H1 (cell line): ENCODE measurements around the gene KRT80. TPM values are rescaled to one million over a fixed set of nuclear protein-coding genes. Genes with fewer than 3 reads are reported as not detected.

ENCODE experiments used
- CTCF ChIA-PET: fragments of 300-600 bp; sonication (Branson Sonifier 250); formaldehyde crosslinking; loops from one replicate; lab custom pipeline; 2021; ENCODE audit not compliant: partially characterized antibody; lab: Charles Lee
- POLR2A ChIA-PET: fragments of 300-600 bp; sonication (Branson Sonifier 250); formaldehyde crosslinking; loops from one replicate; lab custom pipeline; 2021; ENCODE audit warnings: inconsistent platforms; ENCODE audit not compliant: partially characterized antibody; lab: Charles Lee
- DNase-seq, 2 experiments: peaks; one replicate each; pipeline versions ENCODE4 v3.0.0 to v3.0.0-alpha.2; 2010 to 2022; ENCODE audit warnings: low spot score in 2 of 2, low read depth in 1 of 2, mixed read lengths in 1 of 2
- FAIRE-seq: peaks from 2 replicates; lab custom pipeline; 2011; peaks lifted over from hg19 to GRCh38; lab: Jason Lieb, UNC
- H2AFZ ChIP-seq: 2 replicates; pipeline ENCODE4 v1.8.1; 2012; ENCODE audit warnings: low read length, inconsistent platforms
- H2AK5ac ChIP-seq: 2 replicates; pipeline ENCODE4 v1.6.1; 2013; ENCODE audit warnings: low read depth, low read length
- H2BK120ac ChIP-seq: replicated peaks from 2 replicates; pipeline ENCODE3; 2013; ENCODE audit warnings: low read depth, low read length, inconsistent platforms
- H2BK12ac ChIP-seq: 2 replicates; pipeline ENCODE4 v1.6.1; 2013; ENCODE audit warnings: low read depth, low read length
- H2BK15ac ChIP-seq: 2 replicates; pipeline ENCODE4 v1.6.1; 2013; ENCODE audit warnings: low read length
- H2BK20ac ChIP-seq: 2 replicates; pipeline ENCODE4 v1.6.1; 2013; ENCODE audit warnings: low read length
- H2BK5ac ChIP-seq: 2 replicates; pipeline ENCODE4 v1.6.1; 2013; ENCODE audit warnings: low read depth, low read length
- H3K14ac ChIP-seq: 2 replicates; pipeline ENCODE4 v1.6.1; 2013; ENCODE audit warnings: inconsistent platforms; ENCODE audit not compliant: insufficient read length
- H3K18ac ChIP-seq: 2 replicates; pipeline ENCODE4 v1.6.1; 2013; ENCODE audit warnings: low read length; ENCODE audit errors: extremely low read depth
- H3K23ac ChIP-seq: 2 replicates; pipeline ENCODE4 v1.6.1; 2013; ENCODE audit warnings: inconsistent platforms; ENCODE audit not compliant: insufficient read length
- H3K23me2 ChIP-seq: 2 replicates; pipeline ENCODE4 v1.6.1; 2013; ENCODE audit warnings: low read depth, low read length
- H3K27ac ChIP-seq: 2 replicates; pipeline ENCODE4 v1.6.1; 2011; ENCODE audit warnings: low read depth, low read length, inconsistent platforms
- H3K27me3 ChIP-seq, 4 experiments: replicated peaks in 1 of 4; 1 replicate in 1 of 4; 2 replicates in 3 of 4; pipeline versions ENCODE4 v1.6.1 to v1.8.1; 2011 to 2013; ENCODE audit warnings: low read length in 3 of 4, mild to moderate bottlenecking in 3 of 4, inconsistent platforms in 2 of 4, mixed read lengths in 2 of 4, moderate library complexity in 1 of 4; ENCODE audit not compliant: control insufficient read depth in 3 of 4, insufficient read depth in 3 of 4; ENCODE audit errors: extremely low read depth in 1 of 4
- H3K36me3 ChIP-seq, 4 experiments: 2 replicates each; pipeline versions ENCODE4 v1.6.1 to v1.8.1; 2011 to 2013; ENCODE audit warnings: mild to moderate bottlenecking in 4 of 4, low read length in 3 of 4, moderate library complexity in 2 of 4, control low read depth in 1 of 4, inconsistent platforms in 1 of 4; ENCODE audit not compliant: insufficient read depth in 4 of 4, control insufficient read depth in 2 of 4
- H3K4ac ChIP-seq: replicated peaks from 2 replicates; pipeline ENCODE3; 2013; ENCODE audit warnings: low read length, low read depth, mixed read lengths, inconsistent platforms; ENCODE audit not compliant: insufficient read length
- H3K4me1 ChIP-seq, 4 experiments: replicated peaks in 1 of 4; 1 replicate in 1 of 4; 2 replicates in 3 of 4; pipeline versions ENCODE4 v1.6.1 to v1.8.1; 2011 to 2013; ENCODE audit warnings: low read length in 3 of 4, inconsistent platforms in 2 of 4, mixed read lengths in 1 of 4; ENCODE audit not compliant: insufficient read depth in 4 of 4, control insufficient read depth in 3 of 4
- H3K4me2 ChIP-seq, 2 experiments: 2 replicates each; pipeline versions ENCODE4 v1.6.1 to v1.8.1; 2011 to 2013; ENCODE audit warnings: low read depth in 2 of 2, low read length in 2 of 2, control low read depth in 1 of 2, inconsistent platforms in 1 of 2, mild to moderate bottlenecking in 1 of 2; ENCODE audit not compliant: insufficient read depth in 1 of 2
- H3K4me3 ChIP-seq, 4 experiments: fragments of 200-600, 300-600 bp in 1 of 4; sonication (generic), shearing (Covaris generic), sonication (Bioruptor Twin) in 1 of 4; 2 replicates each; pipeline versions ENCODE4 v1.5.1 to v1.8.1; 2011 to 2016; ENCODE audit warnings: low read length in 4 of 4, low read depth in 3 of 4, control low read depth in 2 of 4, inconsistent platforms in 2 of 4, mild to moderate bottlenecking in 2 of 4, mixed read lengths in 1 of 4, moderate library complexity in 1 of 4; ENCODE audit not compliant: insufficient read depth in 2 of 4; ENCODE audit errors: extremely low read depth in 1 of 4
- H3K56ac ChIP-seq: replicated peaks from 2 replicates; pipeline ENCODE3; 2013; ENCODE audit warnings: low read depth, mild to moderate bottlenecking, mixed read lengths, low read length, inconsistent platforms; ENCODE audit not compliant: insufficient read length
- H3K79me1 ChIP-seq: 2 replicates; pipeline ENCODE4 v1.6.1; 2013; ENCODE audit warnings: low read depth, low read length, control low read depth
- H3K79me2 ChIP-seq, 2 experiments: 2 replicates each; pipeline versions ENCODE4 v1.6.1 to v1.8.1; 2012 to 2013; ENCODE audit warnings: low read length in 2 of 2, mild to moderate bottlenecking in 2 of 2, inconsistent platforms in 1 of 2; ENCODE audit not compliant: insufficient read depth in 2 of 2, control insufficient read depth in 1 of 2
- H3K9ac ChIP-seq, 4 experiments: replicated peaks in 1 of 4; 1 replicate in 1 of 4; 2 replicates in 3 of 4; pipeline versions ENCODE4 v1.6.1 to v1.8.1; 2011 to 2013; ENCODE audit warnings: low read depth in 3 of 4, low read length in 3 of 4, control low read depth in 2 of 4, mild to moderate bottlenecking in 2 of 4, moderate library complexity in 2 of 4, inconsistent platforms in 1 of 4; ENCODE audit errors: extremely low read depth in 1 of 4
- H3K9me3 ChIP-seq, 2 experiments: 2 replicates each; pipeline versions ENCODE4 v1.6.1 to v1.8.1; 2012 to 2013; ENCODE audit warnings: mild to moderate bottlenecking in 2 of 2, moderate library complexity in 2 of 2, control low read depth in 1 of 2, inconsistent platforms in 1 of 2, low read depth in 1 of 2, low read length in 1 of 2, mixed read lengths in 1 of 2; ENCODE audit not compliant: insufficient read depth in 2 of 2
- H4K20me1 ChIP-seq, 2 experiments: replicated peaks in 1 of 2; 2 replicates each; pipeline versions ENCODE3 to v1.8.1; 2011 to 2013; ENCODE audit warnings: inconsistent platforms in 2 of 2, low read length in 2 of 2, mild to moderate bottlenecking in 1 of 2; ENCODE audit not compliant: insufficient read depth in 2 of 2, control insufficient read depth in 1 of 2
- H4K5ac ChIP-seq: 2 replicates; pipeline ENCODE4 v1.6.1; 2013; ENCODE audit warnings: low read length, low read depth, mixed read lengths, inconsistent platforms; ENCODE audit not compliant: insufficient read length
- H4K8ac ChIP-seq: 2 replicates; pipeline ENCODE4 v1.8.0; 2013; ENCODE audit warnings: mild to moderate bottlenecking, moderate library complexity, low read length, inconsistent platforms; ENCODE audit not compliant: insufficient read depth; ENCODE audit errors: extremely low read depth
- H4K91ac ChIP-seq: replicated peaks from 2 replicates; pipeline ENCODE3; 2013; ENCODE audit warnings: low read length, mixed read lengths, inconsistent platforms; ENCODE audit not compliant: insufficient read length
- CTBP2 ChIP-seq: IDR thresholded peaks from 2 replicates; pipeline ENCODE4 v1.7.0; 2011; ENCODE audit warnings: borderline replicate concordance, mild to moderate bottlenecking, moderate library complexity, mixed read lengths, low read length; ENCODE audit not compliant: insufficient read depth, insufficient read length
- EZH2 ChIP-seq: fragments of 200-600 bp; sonication (generic); IDR thresholded peaks from 2 replicates; pipeline ENCODE4 v1.7.1; 2012; ENCODE audit warnings: low read depth, mild to moderate bottlenecking, moderate library complexity, low read length, inconsistent platforms; ENCODE audit not compliant: severe bottlenecking
- KDM4A ChIP-seq: IDR thresholded peaks from one replicate; pipeline ENCODE4 v1.7.1; 2012; ENCODE audit warnings: low read depth, mild to moderate bottlenecking, moderate library complexity, low read length, inconsistent platforms; ENCODE audit not compliant: severe bottlenecking
- POU5F1 ChIP-seq: IDR thresholded peaks from 2 replicates; pipeline ENCODE4 v1.6.1; 2011; ENCODE audit warnings: low read depth, mild to moderate bottlenecking, low read length, moderate library complexity
- SAP30 ChIP-seq: fragments of 300-600 bp; sonication (generic); IDR thresholded peaks from 2 replicates; pipeline ENCODE4 v1.7.1; 2012; ENCODE audit warnings: low read length, moderate library complexity, mild to moderate bottlenecking, inconsistent platforms; ENCODE audit not compliant: insufficient read depth, insufficient replicate concordance
- YY1 ChIP-seq: IDR thresholded peaks from 2 replicates; pipeline ENCODE4 v1.6.1; 2011; ENCODE audit warnings: low read depth, mild to moderate bottlenecking, low read length
- WGBS, 2 experiments: shearing (Covaris generic) in 1 of 2; methylation state at CpG; one replicate each; pipeline versions ENCODE4 v1.1.6 to v1.1.7; 2013 to 2015; ENCODE audit warnings: low lambda C conversion rate in 2 of 2, mixed read lengths in 2 of 2, inconsistent platforms in 1 of 2, low coverage in 1 of 2, missing lambda C conversion rate in 1 of 2; ENCODE audit not compliant: insufficient replicate concordance in 2 of 2, insufficient coverage in 1 of 2, insufficient read length in 1 of 2; ENCODE audit errors: extremely low coverage in 1 of 2, missing lambda C conversion rate in 1 of 2; 5-methylcytosine and 5-hydroxymethylcytosine counted together
- long read RNA-seq, 2 experiments: library from RNA in 1 of 2; library from capped mRNA in 1 of 2; stranded (forward); transcript quantifications; one replicate each; pipeline ENCODE4 v2.0.0, GENCODE V29; 2021; ENCODE audit warnings: inconsistent platforms in 1 of 2
- polyA minus RNA-seq, 3 experiments: library from RNA; depleted of rRNA, polyadenylated mRNA; stranded (reverse); fragments of >200 nt; gene quantifications; 1 replicate in 2 of 3; 2 replicates in 1 of 3; pipeline ENCODE4 v1.2.3, GENCODE V29; 2011
- polyA plus RNA-seq, 7 experiments: library from polyadenylated mRNA; depleted of rRNA in 3 of 7; stranded (reverse) in 5 of 7; unstranded in 2 of 7; fragments of >200 nt in 5 of 7; fragments of 200-250 nt in 2 of 7; gene quantifications; 1 replicate in 5 of 7; 2 replicates in 1 of 7; 4 replicates in 1 of 7; pipeline versions ENCODE4 v1.2.1 to v1.2.3, GENCODE V29; 2011 to 2013; ENCODE audit warnings: missing spikeins in 2 of 7, mixed read lengths in 2 of 7
- total RNA-seq: library from RNA; stranded (reverse); fragmentation: NEBNext Ultra II Directional; extraction: Animal tissue kit (Norgen Biotek cat#: 25700); gene quantifications from 2 replicates; pipeline ENCODE4 v1.2.1, GENCODE V29; 2021

KRT80 gene
- total RNA-seq (0.08 TPM in 1 of 2 replicates, not detected in the other), polyA plus RNA-seq (2011; rRNA removed) (0.05 and 0.06 TPM in 2 replicates), polyA minus RNA-seq (2011; rRNA and poly(A)+ RNA removed) (0.03 and 0.10 TPM in 2 replicates)
- polyA plus RNA-seq (2011; cell fraction: cytosol; rRNA removed), result 0.05 TPM
- 0.06 TPM for polyA plus RNA-seq (2011; cell fraction: nucleus; rRNA removed)
- 0.05 to 0.06 TPM in 2 of 4 replicates, not detected in the others for polyA plus RNA-seq (2012, experiment 1 of 2)
- 0.07 TPM for polyA plus RNA-seq (2012, experiment 2 of 2)
- polyA plus RNA-seq (2013, experiment 1 of 2), result 0.04 TPM
- polyA plus RNA-seq (2013, experiment 2 of 2), result 0.09 TPM
- 0.37 TPM for polyA minus RNA-seq (2011; cell fraction: cytosol; rRNA and poly(A)+ RNA removed)
- 0.20 TPM for polyA minus RNA-seq (2011; cell fraction: nucleus; rRNA and poly(A)+ RNA removed)
- long read RNA-seq, experiment 1, result 0 reads
- long read RNA-seq, experiment 2, result 0 reads

DNA sequence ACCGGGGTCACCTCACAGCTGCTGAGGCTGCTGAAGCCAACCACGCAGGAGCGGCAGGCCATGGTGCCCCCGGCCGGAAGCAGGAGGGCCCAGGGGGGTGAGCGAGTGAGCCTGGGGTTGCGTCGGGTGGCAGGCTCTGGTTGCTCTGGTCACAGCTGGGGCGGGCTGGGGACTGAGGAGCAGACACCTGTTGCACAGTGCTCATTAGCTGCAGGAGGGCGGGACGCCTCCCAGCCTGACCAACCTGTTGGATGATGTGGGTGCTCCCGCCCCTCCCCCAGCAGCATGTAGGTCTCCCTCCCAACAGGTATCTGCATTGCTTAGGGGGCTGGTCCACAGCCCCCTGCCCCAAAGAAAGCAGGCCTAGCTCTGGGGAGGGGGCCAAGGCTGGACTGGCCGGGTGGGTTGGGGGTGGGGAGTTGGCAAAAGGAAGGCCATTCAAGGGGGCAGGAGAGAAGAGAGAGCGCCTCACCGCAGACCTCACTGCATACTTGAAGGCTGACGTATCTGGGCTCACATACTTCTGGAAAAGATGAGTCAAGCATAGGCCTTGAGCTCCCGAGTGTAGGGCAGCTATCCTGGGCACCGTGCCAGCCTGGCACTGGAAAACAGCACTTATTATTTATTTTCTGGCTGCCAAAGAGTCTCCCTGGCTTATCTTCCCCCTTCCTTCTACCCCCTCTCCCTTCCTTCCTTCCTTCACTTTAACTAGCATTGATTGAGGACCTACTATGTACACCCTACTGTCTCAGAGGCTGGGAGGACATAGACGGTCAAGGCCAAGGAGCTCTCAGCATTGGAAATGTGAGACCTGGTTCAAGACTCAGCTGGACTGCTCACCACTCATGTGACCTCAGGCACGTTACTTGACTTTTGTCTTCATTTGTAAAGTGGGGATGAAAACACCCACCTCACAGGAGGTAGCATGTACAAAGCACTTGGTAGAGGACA, at the start of gene KRT80:
KRT80 (minus strand) TSS at position 174 of the 951 bp plus-strand sequence; CDS start at position 62, 112 bp downstream.
- H3K79me1 ChIP-seq, result no peaks in the 10 kb centered on the region
- no peaks in the 10 kb centered on the region for H3K27me3 ChIP-seq
- H3K18ac ChIP-seq, result no peak within 1 kb of the TSS; the same call in 1 of the 2 replicates
- H3K4me1 ChIP-seq, result peaks cover 0 to 11% (median 6%) of the 10 kb centered on the region in 4 experiments; a peak in 4 of 7 replicates
- H3K36me3 ChIP-seq, result no peaks in the 10 kb centered on the region
- H2AK5ac ChIP-seq, result no peak within 1 kb of the TSS
- H2BK5ac ChIP-seq, result no peak within 1 kb of the TSS
- CTCF ChIA-PET, result interaction anchor here (0.5 to 3.6 kb wide), 17 partner anchors 9 to 288 kb away, joined by 3 to 18 read pairs (median 5); no protein-coding TSS in a partner anchor
- peak within 1 kb of the TSS; percentile 4; the same call in 1 of the 2 replicates for H2BK12ac ChIP-seq
- no peak for DNase-seq
- no peaks in the 10 kb centered on the region for H4K20me1 ChIP-seq
- no peaks in the 10 kb centered on the region for H3K79me2 ChIP-seq
- H3K27ac ChIP-seq, result no peak within 1 kb of the TSS
- no peak within 1 kb of the TSS for H4K91ac ChIP-seq
- no peak within 1 kb of the TSS for H3K56ac ChIP-seq
- POLR2A ChIA-PET, result interaction anchor here (1.7 kb wide), 1 partner anchor 11 kb away, joined by 4 read pairs; no protein-coding TSS in a partner anchor
- no peak within 1 kb of the TSS for H3K4ac ChIP-seq
- no peak within 1 kb of the TSS for H3K4me3 ChIP-seq
- no peak within 1 kb of the TSS for H2BK20ac ChIP-seq
- no peak within 1 kb of the TSS; the same call in 1 of the 2 replicates for H2BK15ac ChIP-seq
- no peak within 1 kb of the TSS; a peak in 1 of 7 replicates for H3K9ac ChIP-seq
- 85% methylated on average over 18 of the region's 20 CpGs; no CpG with 5 or more reads in 1 of the 2 experiments for WGBS, 2 experiments
- H3K9me3 ChIP-seq, result no peaks in the 10 kb centered on the region
- H3K23me2 ChIP-seq, result no peaks in the 10 kb centered on the region
- H4K8ac ChIP-seq, result peak within 1 kb of the TSS; percentile 63
- H4K5ac ChIP-seq, result no peak within 1 kb of the TSS
- no peak for FAIRE-seq
- H3K23ac ChIP-seq, result no peak within 1 kb of the TSS
- no peak within 1 kb of the TSS for H3K14ac ChIP-seq
- no peak within 1 kb of the TSS for H2BK120ac ChIP-seq
- H3K4me2 ChIP-seq, result no peak within 1 kb of the TSS
- no peak within 1 kb of the TSS for H2AFZ ChIP-seq
- no peak for TF ChIP-seq KDM4A
- no peak for TF ChIP-seq SAP30
- no peak for TF ChIP-seq CTBP2
- no peak for TF ChIP-seq YY1
- TF ChIP-seq POU5F1, result no peak
- no peak for TF ChIP-seq EZH2
